GM19240 (cell line): ENCODE data around the gene ZBTB9.

Experiments used
- DNase-seq: peaks from one replicate; pipeline ENCODE4 v3.0.0; 2011; ENCODE audit warnings: low spot score; ENCODE audit not compliant: insufficient read length

The ZBTB9 gene

DNA sequence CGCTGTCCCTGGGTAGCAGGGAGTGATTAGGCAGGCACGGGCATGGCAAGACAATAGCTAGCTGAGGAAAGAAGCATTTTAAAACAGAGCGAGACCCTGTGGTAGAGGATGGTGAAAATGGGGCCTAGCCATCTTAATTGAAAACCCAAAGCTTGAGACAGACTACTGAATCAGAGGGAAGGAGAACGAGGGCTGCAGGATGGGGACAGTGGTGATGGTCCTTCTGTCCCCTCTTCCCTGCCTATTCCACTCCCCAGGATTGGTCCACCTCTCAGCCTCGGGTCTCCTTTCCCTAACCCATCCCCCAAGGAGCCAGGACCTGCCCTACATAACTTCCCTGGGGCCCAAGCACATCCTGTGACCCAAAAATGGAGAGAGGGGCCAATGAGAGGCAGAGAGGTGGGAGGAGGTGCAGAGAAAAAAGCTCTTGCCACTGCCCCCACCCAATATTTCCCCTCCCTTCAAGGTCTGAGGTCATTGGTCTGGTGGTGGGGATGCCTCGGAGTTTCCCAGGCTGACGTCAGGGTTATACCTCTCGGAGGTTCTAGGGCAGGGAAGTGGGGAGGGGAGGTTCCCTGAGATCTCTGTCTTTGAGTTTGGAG lies 35.6 kb upstream of the ZBTB9 start:
- no peak for DNase-seq

- no peak for DNase-seq
These were observed 34.5 kb upstream of the ZBTB9 start, which contains the start of gene SYNGAP1 for GRCh38 chr6:33419580-33420490. TSS of gene SYNGAP1 (plus strand) at chr6:33420065. CDS start at chr6:33420265, 200 bp downstream.

- DNase-seq, result no peak
These were observed 33.7 kb upstream of the ZBTB9 start for GRCh38 chr6:33420491-33421343.

- DNase-seq, result no peak
These were observed 33.1 kb upstream of the ZBTB9 start for GRCh38 chr6:33421344-33421643.

DNA sequence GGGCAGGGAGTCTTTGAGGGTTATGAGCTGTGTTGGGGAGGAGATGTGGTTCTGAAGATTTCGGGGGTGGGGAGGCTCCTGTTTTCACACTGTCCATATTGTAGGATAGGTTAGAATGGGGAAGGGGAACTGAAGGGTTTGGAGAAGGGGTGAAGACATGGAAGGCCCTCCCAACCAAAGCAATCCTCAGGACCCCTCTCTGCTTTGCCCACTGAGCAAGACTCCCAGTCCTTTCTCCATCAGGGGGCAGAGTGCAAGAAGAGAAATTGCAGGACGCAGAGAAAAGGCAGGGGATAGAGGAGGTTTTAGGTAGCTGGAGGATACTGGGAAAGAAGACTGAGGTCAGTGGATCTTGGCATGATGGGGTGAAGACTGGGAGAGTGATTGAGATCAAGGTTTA lies 30.6 kb upstream of the ZBTB9 start:
- no peak for DNase-seq

DNA sequence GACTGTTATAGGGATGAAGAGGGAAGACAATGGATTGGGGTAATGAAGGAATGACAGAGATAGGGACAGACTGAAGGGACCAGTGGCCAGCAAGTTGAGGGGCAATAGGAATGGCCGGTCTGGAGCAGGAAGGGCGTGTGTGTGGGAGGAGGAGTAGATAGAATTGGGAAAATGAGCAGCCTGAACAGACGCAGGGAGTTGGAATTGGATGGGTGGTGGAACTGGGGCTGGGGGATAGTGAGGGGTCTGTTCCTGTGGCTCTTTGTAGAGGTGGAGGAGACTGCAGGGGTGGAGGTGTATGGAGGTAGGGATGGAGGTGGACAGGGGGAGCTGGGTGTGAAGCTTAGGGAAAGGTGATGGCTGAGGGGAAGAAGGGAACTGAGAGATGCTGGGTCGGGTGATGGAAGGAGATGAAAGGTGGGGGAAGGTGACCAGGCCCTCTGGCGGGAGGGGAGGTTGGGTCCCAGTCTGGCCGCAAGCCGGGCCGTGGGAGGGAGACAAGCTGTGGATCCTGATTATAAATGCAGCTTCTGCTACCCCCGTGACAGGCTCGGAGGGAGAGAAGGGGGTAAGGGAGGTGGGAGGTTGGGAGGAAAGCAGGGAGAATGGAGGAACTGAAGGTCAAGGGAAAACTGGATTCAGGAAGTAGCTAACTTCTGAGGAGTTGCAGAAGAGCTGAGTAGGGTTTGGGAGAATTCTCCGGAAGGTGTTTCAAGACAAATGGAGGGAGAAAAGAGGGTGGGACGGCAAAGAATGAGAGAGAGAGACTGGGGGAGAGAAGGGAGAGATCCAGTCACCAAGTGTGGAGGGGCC lies 29.3 kb upstream of the ZBTB9 start:
- no peak for DNase-seq

DNA sequence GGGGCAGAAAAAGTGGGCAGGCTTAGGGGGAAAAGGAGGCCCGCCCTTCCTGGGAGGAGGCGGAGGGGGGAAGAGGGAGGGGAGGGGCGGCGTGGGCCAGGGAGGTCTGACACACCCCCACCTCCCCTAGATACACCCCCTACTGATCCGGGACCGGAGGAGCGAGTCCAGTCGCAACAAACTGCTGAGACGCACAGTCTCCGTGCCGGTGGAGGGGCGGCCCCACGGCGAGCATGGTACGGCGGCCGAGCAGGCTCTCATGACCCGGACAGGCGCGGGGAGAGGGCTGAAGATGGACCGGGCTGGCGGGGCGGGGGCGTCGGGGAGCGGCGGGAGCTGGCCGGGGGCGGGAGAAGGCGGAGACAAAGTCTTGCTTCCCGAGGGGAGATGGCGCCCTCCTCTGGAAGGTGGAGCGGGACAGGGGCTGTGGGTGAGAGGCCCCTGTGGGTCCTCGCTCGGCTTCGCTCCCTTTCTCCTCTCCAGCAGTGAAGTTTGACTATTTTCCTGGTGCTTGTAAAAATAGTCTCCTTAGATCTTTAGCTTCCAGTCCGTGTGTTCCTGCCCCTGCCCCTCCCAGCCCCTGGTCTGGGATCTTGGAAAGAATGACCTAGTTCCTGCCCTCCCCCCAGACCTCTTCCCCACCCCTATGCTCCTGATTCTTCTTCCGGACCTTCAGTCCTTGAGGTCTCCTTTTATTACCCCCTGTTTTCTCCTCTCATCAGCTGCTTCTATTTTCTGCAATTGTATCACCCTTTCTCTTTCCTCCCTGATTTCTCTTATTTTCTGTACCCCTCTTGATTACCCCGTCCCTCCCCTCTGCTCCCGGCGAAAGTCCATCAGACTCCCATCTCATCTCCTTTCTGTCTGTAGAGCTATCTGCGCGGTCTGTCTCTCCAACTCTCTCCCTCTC lies 28.5 kb upstream of the ZBTB9 start:
- DNase-seq, result peak; percentile 79

GRCh38 chr6:33426590-33427511 lies 27.5 kb upstream of the ZBTB9 start:
- DNase-seq, result no peak

- no peak for DNase-seq
These were observed 26.7 kb upstream of the ZBTB9 start for GRCh38 chr6:33427585-33428223.

- peak; percentile 73 for DNase-seq
These were observed 26.0 kb upstream of the ZBTB9 start for GRCh38 chr6:33428224-33428965.

DNA sequence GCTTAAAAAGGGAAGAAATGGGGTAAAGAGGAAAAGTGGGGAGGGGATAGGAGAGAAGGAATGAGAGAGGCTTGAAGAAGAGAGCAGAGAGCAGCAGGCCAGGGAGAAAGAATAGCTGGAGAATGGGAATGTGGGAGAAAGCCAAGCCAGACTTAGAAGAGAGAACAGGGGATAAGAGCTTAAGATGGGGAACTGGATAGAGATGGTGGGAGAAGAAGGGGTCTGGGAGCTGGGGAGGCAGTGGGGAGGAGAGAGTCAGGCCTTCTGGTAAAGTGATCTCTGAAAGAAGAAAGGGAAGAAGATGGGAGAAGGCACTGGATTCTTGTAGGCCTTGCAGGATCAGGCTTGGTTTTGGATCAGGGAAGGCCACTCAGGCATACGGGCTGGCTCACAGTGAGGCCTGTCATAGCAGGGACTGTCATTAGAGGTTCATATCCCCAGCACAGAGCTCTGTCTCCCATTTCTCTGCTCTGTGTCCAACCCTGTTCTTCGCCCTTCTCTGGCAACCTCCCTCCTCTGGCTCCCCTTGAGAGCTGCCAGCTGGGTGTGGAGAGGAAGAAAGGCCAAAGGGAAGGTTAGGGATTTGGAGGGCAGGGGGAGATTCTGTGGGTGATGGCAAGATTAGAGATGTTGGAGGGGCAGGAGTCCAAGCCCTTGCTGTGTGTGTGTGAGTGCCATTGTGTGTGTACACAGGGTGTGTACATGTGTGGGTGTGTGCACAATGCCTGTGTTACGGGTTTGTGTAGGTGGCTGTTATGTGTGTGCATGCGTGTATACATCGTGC lies 25.2 kb upstream of the ZBTB9 start:
- DNase-seq, result no peak

DNA sequence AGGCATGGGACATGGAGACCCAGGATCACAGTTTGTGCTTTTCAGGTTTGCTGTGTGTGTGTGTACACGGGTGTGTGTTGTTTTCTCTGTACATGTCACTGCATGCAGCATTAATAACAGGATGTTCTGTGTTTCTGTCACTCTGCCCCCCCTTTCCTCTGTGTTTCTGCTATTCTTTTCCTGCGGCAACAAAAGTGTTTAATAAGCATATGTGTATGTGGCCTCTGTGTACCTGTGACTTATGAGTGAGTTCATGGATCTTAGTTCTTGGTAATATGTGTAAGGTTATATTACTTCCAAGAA lies 24.7 kb upstream of the ZBTB9 start:
- DNase-seq, result no peak

DNA sequence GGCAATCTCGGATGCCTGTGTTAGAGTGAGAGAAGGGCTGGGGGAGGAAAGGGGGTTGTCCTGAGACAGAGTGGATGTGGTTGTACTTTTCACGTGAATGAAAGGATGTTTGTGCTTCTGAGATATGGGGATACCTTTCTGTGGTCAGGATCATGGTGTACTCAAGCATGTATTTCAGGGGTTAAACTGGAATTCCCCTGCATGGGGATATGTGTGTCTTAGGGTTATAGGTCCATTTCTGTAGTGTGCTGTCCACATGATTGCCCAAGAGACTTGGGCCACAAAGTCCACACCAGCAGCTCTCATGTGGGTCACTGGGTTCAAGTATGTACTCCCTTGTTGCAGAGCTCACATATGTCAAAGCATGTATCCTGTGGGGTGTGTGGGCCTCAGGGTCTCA lies 24.0 kb upstream of the ZBTB9 start:
- no peak for DNase-seq

GRCh38 chr6:33430991-33431879 lies 23.1 kb upstream of the ZBTB9 start:
- DNase-seq, result peak; percentile 99

DNA sequence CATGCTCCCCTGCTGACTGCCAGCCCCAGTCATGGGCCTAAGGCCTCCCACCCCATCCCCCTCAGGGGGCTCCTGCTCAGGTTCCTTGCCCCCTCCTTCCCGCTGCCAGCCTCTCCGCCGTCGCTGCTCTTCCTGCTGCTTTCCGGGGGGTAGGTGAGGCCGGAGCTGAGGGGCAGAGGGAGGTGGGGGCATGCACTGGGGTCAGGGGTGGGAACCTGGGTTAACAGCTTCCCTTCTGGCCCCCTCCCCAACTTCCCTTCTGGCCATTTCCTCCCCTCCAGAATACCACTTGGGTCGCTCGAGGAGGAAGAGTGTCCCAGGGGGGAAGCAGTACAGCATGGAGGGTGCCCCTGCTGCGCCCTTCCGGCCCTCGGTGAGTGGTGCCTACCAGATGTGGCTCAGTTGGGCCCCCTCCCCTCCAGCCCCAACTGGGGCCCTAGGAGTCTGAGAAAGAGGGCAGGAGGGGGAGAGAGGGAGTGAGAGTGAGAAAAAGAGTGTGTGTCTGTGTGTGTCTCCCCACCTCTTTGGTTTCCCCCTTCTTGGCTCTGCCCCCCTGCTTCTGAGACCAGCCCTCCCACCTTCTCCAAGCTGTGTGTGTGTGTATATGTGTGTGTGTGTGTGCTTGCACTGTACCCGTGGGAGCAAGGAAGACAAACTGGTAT lies 22.4 kb upstream of the ZBTB9 start:
- no peak for DNase-seq

- DNase-seq, result no peak
These were observed 21.8 kb upstream of the ZBTB9 start for GRCh38 chr6:33432546-33432945.
